KMS-11 (cell line): ENCODE data around the gene TMEM247.

Experiments used
- H2AFZ ChIP-seq: fragments of 200-600 bp; sonication (generic); 2 replicates; pipeline ENCODE4 v1.6.1; 2016; ENCODE audit warnings: antibody characterized with exemption, mixed run types, low read depth
- H3K27ac ChIP-seq: fragments of 200-600 bp; sonication (generic); 2 replicates; pipeline ENCODE4 v1.6.1; 2016; ENCODE audit warnings: mild to moderate bottlenecking, mixed run types
- H3K27me3 ChIP-seq: fragments of 200-600 bp; sonication (generic); 2 replicates; pipeline ENCODE4 v1.6.1; 2017; ENCODE audit warnings: mild to moderate bottlenecking, low read depth, mixed run types, moderate library complexity; ENCODE audit not compliant: insufficient read depth
- H3K36me3 ChIP-seq: fragments of 200-600 bp; sonication (generic); 2 replicates; pipeline ENCODE4 v1.6.1; 2017; ENCODE audit warnings: mild to moderate bottlenecking, mixed run types; ENCODE audit not compliant: insufficient read depth
- H3K4me1 ChIP-seq: fragments of 200-600 bp; sonication (generic); 2 replicates; pipeline ENCODE4 v1.6.1; 2016; ENCODE audit warnings: mild to moderate bottlenecking, low read depth, mixed run types; ENCODE audit not compliant: poor library complexity, severe bottlenecking
- H3K4me2 ChIP-seq: fragments of 200-600 bp; sonication (generic); 2 replicates; pipeline ENCODE4 v1.7.0; 2016; ENCODE audit warnings: mild to moderate bottlenecking, mixed run types
- H3K4me3 ChIP-seq: fragments of 200-600 bp; sonication (generic); IDR thresholded peaks from 2 replicates; pipeline ENCODE4 v1.6.1; 2017; ENCODE audit warnings: low read depth, low read length, mixed read lengths; ENCODE audit not compliant: insufficient read depth
- H3K79me2 ChIP-seq: fragments of 200-600 bp; sonication (generic); 2 replicates; pipeline ENCODE4 v1.6.1; 2016; ENCODE audit warnings: low read depth, mixed run types; ENCODE audit not compliant: insufficient read depth
- H3K9ac ChIP-seq: fragments of 200-600 bp; sonication (generic); 2 replicates; pipeline ENCODE4 v1.6.1; 2016; ENCODE audit warnings: mild to moderate bottlenecking, mixed run types
- H4K20me1 ChIP-seq: fragments of 200-600 bp; sonication (generic); 2 replicates; pipeline ENCODE4 v1.6.1; 2016; ENCODE audit warnings: mild to moderate bottlenecking, mixed run types; ENCODE audit not compliant: insufficient read depth
- TF ChIP-seq, protein P1 (sequence below): fragments of 200-600 bp; sonication (generic); conservative IDR thresholded peaks from 2 replicates; pipeline ENCODE4 v1.6.1; 2017; ENCODE audit warnings: low read depth, mild to moderate bottlenecking, antibody characterized with exemption, low read length, moderate library complexity, mixed read lengths

TMEM247 gene

DNA sequence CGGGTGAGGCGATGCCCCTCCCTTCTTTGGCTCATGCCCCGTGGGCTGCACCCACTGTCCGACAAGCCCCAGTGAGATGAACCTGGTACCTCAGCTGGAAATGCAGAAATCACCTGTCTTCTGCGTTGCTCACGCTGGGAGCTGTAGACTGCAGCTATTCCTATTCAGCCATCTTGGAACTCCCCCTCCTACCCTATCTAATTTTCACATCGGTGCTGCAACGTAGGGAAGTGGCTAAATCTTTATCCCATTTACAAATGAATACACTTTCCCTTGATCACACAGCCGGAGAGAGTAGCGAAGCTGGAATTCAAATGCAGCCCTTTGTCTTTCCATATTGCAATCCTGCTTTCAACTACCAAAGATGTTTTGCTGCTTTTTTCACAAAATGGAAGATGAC is 1.4 kb upstream of the TMEM247 start:
- H4K20me1 ChIP-seq = no peaks in the 10 kb centered on the region
- H2AFZ ChIP-seq = no peak overlapping the region
- TF ChIP-seq, protein P1, sequence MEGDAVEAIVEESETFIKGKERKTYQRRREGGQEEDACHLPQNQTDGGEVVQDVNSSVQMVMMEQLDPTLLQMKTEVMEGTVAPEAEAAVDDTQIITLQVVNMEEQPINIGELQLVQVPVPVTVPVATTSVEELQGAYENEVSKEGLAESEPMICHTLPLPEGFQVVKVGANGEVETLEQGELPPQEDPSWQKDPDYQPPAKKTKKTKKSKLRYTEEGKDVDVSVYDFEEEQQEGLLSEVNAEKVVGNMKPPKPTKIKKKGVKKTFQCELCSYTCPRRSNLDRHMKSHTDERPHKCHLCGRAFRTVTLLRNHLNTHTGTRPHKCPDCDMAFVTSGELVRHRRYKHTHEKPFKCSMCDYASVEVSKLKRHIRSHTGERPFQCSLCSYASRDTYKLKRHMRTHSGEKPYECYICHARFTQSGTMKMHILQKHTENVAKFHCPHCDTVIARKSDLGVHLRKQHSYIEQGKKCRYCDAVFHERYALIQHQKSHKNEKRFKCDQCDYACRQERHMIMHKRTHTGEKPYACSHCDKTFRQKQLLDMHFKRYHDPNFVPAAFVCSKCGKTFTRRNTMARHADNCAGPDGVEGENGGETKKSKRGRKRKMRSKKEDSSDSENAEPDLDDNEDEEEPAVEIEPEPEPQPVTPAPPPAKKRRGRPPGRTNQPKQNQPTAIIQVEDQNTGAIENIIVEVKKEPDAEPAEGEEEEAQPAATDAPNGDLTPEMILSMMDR = no peak
- H3K4me1 ChIP-seq = no peaks in the 10 kb centered on the region
- H3K27ac ChIP-seq = no peak overlapping the region
- no peaks in the 10 kb centered on the region for H3K36me3 ChIP-seq
- H3K9ac ChIP-seq = no peak overlapping the region
- no peaks in the 10 kb centered on the region for H3K27me3 ChIP-seq
- no peaks in the 10 kb centered on the region for H3K79me2 ChIP-seq
- H3K4me2 ChIP-seq = no peak overlapping the region
- no peak overlapping the region for H3K4me3 ChIP-seq

DNA sequence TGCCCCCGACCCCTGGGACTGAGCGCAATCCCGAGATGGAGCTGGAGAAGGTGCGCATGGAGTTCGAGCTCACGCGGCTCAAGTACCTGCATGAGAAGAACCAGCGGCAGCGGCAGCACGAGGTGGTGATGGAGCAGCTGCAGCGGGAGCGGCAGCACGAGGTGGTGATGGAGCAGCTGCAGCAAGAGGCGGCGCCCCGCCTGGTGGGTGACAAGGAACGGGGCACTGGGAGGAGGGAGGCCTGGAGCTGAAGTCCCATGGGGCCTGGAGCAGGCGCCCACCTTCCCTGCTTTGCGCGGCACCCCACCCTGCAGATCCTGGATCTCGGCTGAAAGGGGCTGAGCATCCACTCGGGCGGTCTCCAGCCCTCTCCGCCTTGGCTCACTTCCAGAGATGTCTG is 1.2 kb downstream of the TMEM247 start:
- Histone ChIP-seq H2AFZ (no peak overlapping the region), H3K27ac (no peak overlapping the region), H4K20me1 (no peaks in the 10 kb centered on the region), H3K27me3 (no peaks in the 10 kb centered on the region), H3K4me2 (no peak overlapping the region), H3K4me3 (no peak overlapping the region), H3K36me3 (no peaks in the 10 kb centered on the region), H3K79me2 (no peaks in the 10 kb centered on the region), H3K4me1 (no peaks in the 10 kb centered on the region), H3K9ac (no peak overlapping the region)
- TF ChIP-seq, protein P1 = no peak

DNA sequence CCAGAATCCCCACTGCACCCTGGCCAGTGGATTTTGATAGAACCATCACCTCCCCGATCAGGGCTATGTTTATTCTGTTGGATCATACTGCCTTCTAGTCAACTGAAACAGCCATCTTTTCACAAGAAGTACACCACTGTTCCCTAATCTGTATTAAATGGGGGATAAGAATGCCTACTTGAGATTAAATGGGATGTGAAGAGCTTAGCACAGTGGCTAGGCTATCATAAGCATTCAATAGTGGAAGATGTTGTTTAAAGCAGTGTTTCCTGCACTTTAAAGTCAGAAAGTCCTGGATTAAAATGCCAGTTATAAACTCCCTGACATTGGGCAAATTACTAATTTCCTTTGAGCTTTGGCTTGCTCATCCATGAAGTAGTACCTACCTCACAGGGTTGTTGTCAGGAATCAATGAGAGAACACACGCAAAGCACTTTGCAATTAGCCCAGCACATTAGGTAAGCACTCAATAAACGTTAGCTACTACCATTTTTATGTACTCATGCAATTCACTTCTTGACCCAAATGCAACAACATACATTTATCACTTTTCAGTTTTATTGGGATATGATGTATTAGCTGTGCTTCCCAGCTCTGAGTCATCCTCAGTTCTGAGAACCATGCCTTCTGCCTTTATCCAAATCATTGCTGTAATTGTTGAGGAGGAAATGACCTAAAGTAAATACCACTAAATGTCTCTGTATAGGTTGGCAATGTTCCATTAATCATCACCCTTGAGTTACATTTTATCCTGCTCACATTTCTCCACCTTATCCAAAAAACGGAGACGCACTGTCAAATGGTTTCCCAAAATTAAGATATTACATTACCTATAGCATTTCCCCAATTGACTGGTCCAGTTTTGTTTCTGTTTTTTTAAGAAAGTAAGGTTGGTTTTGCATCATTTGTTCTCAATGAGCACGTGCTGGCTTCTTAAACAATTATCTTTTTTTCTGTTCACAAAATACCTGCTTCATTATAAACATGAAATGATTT is 2.1 kb downstream of the TMEM247 start:
- Histone ChIP-seq H3K27me3 (no peaks in the 10 kb centered on the region), H4K20me1 (no peaks in the 10 kb centered on the region), H3K4me1 (no peaks in the 10 kb centered on the region), H3K27ac (no peak overlapping the region), H3K79me2 (no peaks in the 10 kb centered on the region), H3K4me3 (no peak overlapping the region), H2AFZ (no peak overlapping the region), H3K9ac (no peak overlapping the region), H3K36me3 (no peaks in the 10 kb centered on the region), H3K4me2 (no peak overlapping the region)
- TF ChIP-seq, protein P1 = no peak

DNA sequence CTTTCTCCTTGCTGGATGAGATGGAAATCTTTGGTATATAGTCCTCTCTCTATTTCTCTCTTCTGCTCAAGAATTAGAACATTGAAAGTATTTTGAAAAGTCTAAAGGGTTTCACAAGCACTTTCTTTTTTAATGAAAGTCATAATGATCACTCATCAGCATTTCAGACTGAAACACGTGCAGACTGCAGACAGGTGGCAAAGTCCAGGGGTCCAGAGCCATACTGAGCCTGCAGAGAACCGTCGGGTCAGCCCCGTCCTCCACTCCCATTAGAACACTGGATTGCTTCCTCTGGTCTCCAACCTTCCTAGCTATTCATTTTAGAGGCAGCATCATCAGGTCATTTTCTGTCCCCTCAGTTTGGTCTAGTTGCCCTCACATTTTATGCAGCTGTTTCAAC is 3.1 kb downstream of the TMEM247 start:
- Histone ChIP-seq H3K9ac (no peak overlapping the region), H3K4me1 (no peaks in the 10 kb centered on the region), H3K27me3 (no peaks in the 10 kb centered on the region), H3K79me2 (no peaks in the 10 kb centered on the region), H3K27ac (no peak overlapping the region), H4K20me1 (no peaks in the 10 kb centered on the region), H3K4me2 (no peak overlapping the region), H3K4me3 (no peak overlapping the region), H2AFZ (no peak overlapping the region), H3K36me3 (no peaks in the 10 kb centered on the region)
- TF ChIP-seq, protein P1 = no peak
